GM19240 (cell line): Measurements from ENCODE around the gene SLC22A24.
"Not testable (repeated sequence)": the region's sequence is repeated elsewhere in the genome, so short reads cannot be mapped to it uniquely, and the experiment has no call there.

ENCODE experiments used
- DNase-seq: peaks from one replicate; pipeline ENCODE4 v3.0.0; 2011; ENCODE audit warnings: low spot score; ENCODE audit not compliant: insufficient read length

SLC22A24 gene

GRCh38 chr11:63144121-63144520, at the start of gene SLC22A24:
Gene SLC22A24 (minus strand): TSS chr11:63144221. CDS start chr11:63143779, 442 bp downstream.
- DNase-seq, result no peak

GRCh38 chr11:63180536-63180935, 36.5 kb upstream of the SLC22A24 start:
- DNase-seq, result no peak

- no peak for DNase-seq
These were observed 35.5 kb upstream of the SLC22A24 start for GRCh38 chr11:63179432-63180041.

GRCh38 chr11:63177872-63178271, 33.9 kb upstream of the SLC22A24 start:
- DNase-seq, result no peak

- no peak for DNase-seq
These were observed 21.8 kb upstream of the SLC22A24 start for GRCh38 chr11:63165706-63166310.

GRCh38 chr11:63155794-63156193, 11.8 kb upstream of the SLC22A24 start:
- no peak for DNase-seq

GRCh38 chr11:63146581-63146980, 2.6 kb upstream of the SLC22A24 start:
- DNase-seq, result no peak

GRCh38 chr11:63142459-63142858, 1.6 kb downstream of the SLC22A24 start:
- no peak for DNase-seq

- DNase-seq, result no peak
These were observed 10.8 kb downstream of the SLC22A24 start for GRCh38 chr11:63132985-63133775.

GRCh38 chr11:63099555-63099954, 44.5 kb downstream of the SLC22A24 start:
- no peak for DNase-seq

- DNase-seq, result no peak
These were observed 63.3 kb downstream of the SLC22A24 start for GRCh38 chr11:63080682-63081081.

- DNase-seq, result not testable (repeated sequence)
These were observed 97.8 kb downstream of the SLC22A24 start for GRCh38 chr11:63046203-63046602.

GRCh38 chr11:63042596-63042995, 101.4 kb downstream of the SLC22A24 start:
- no peak for DNase-seq

GRCh38 chr11:63032457-63032856, 111.6 kb downstream of the SLC22A24 start:
- no peak for DNase-seq
